ENCODE results near the gene NOS1AP. TPM values are rescaled to one million over a fixed set of nuclear protein-coding genes. Genes with fewer than 3 reads are reported as not detected.

Gene NOS1AP
- total and polyA plus RNA-seq, 9 of the 15 experiments (the other 6 are each of a cell fraction or from before 2014, with no cell fraction given): 0.07 to 1.5 (median 0.22) TPM

DNA sequence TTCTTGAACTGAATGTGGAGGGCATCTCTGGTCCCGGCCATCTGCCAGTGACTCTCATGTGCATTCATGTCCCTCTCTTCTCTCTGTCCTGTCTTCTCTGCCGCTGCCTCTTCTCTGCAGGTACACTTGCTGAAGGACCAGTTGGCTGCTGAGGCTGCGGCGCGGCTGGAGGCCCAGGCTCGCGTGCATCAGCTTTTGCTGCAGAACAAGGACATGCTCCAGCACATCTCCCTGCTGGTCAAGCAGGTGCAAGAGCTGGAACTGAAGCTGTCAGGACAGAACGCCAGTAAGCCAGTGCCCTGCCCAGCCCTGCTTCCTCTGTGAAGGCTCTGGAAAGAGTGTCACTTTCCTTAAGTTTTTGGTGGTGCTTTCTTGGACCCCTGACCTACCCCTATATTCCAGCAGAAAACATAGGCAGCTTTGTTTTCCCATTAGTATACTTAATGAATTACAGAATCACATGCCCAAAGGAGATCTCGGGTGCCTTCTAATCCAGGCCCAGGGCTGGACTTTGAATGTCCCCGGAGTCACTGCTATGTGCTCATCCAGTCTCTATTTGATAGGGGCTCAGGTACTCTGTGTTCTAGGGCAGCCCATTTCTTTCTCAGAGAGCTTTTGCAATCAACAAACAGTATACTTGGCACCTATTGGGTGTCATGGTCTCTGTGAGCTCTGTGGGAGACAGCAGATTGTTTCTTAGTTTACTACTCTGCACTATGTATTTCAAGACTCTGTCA, 296.0 kb downstream of the NOS1AP start:
- Histone ChIP-seq H3K4me3 (no peak overlapping the region), H3K27ac (ENCODE audit: extremely low read depth, low read depth, low read length) (no peak overlapping the region), H3K9me3 (replicated peaks; ENCODE audit: control insufficient read depth, insufficient read depth, low read depth, low read length) (no peaks in the 10 kb centered on the region), H3K27me3 (ENCODE audit: control insufficient read depth in 2 of 2, insufficient read depth in 2 of 2, low read length in 2 of 2) (no peaks in the 10 kb centered on the region), H3K9me1 (ENCODE audit: control insufficient read depth, insufficient read depth, low read length) (no peaks in the 10 kb centered on the region), H3K36me3 (ENCODE audit: control insufficient read depth, insufficient read depth, low read length) (no peaks in the 10 kb centered on the region), H2AFZ (ENCODE audit: low read depth, low read length) (no peak overlapping the region), H3K9ac (ENCODE audit: insufficient read depth in 1 of 2, low read depth in 2 of 2, low read length in 2 of 2) (no peak overlapping the region), H3K4me2 (ENCODE audit: insufficient read depth, low read length) (no peak overlapping the region), H4K20me1 (replicated peaks; ENCODE audit: control insufficient read depth, insufficient read depth, low read length) (no peaks in the 10 kb centered on the region), H3K79me2 (ENCODE audit: control insufficient read depth, insufficient read depth, low read length) (no peaks in the 10 kb centered on the region), H3K4me1 (replicated peaks in 1 of 2; ENCODE audit: control insufficient read depth in 2 of 2, insufficient read depth in 2 of 2, low read length in 2 of 2) (peaks cover 13 to 15% of the 10 kb centered on the region in 2 experiments; a peak in 4 of 5 replicates)
- no TSS peak for BruUV-seq (replicated peaks)
- intact Hi-C loops (cut with micrococcal nuclease) (no loop called here), in situ Hi-C loops (cut with MboI) (no loop called here)
- 74% methylated on average over 9 of the region's 10 CpGs for WGBS (ENCODE audit: insufficient coverage, low coverage, missing lambda C conversion rate)
- DNase-seq (ENCODE audit: extremely low read depth in 1 of 4, low spot score in 3 of 4) (no peak), ATAC-seq (no peak), FAIRE-seq (no peak)
- ChIA-PET CTCF (ENCODE audit: low intra/inter-chr PET ratio) (no interaction called here), POLR2A (interaction anchor here (0.7 kb wide), 1 partner anchor 22 kb away, joined by 4 read pairs; no protein-coding TSS in a partner anchor)
- no peak for TF ChIP-seq MAFF (IDR thresholded peaks at IDR 0.05; ENCODE audit: low read length)
- no peak for TF ChIP-seq RFX1 (IDR thresholded peaks at IDR 0.05)
- no peak for TF ChIP-seq NCOR1 (IDR thresholded peaks at IDR 0.05)
- TF ChIP-seq SRSF7 (optimal IDR thresholded peaks at IDR 0.05; ENCODE audit: low read depth, low read length): no peak
- TF ChIP-seq, protein P1, sequence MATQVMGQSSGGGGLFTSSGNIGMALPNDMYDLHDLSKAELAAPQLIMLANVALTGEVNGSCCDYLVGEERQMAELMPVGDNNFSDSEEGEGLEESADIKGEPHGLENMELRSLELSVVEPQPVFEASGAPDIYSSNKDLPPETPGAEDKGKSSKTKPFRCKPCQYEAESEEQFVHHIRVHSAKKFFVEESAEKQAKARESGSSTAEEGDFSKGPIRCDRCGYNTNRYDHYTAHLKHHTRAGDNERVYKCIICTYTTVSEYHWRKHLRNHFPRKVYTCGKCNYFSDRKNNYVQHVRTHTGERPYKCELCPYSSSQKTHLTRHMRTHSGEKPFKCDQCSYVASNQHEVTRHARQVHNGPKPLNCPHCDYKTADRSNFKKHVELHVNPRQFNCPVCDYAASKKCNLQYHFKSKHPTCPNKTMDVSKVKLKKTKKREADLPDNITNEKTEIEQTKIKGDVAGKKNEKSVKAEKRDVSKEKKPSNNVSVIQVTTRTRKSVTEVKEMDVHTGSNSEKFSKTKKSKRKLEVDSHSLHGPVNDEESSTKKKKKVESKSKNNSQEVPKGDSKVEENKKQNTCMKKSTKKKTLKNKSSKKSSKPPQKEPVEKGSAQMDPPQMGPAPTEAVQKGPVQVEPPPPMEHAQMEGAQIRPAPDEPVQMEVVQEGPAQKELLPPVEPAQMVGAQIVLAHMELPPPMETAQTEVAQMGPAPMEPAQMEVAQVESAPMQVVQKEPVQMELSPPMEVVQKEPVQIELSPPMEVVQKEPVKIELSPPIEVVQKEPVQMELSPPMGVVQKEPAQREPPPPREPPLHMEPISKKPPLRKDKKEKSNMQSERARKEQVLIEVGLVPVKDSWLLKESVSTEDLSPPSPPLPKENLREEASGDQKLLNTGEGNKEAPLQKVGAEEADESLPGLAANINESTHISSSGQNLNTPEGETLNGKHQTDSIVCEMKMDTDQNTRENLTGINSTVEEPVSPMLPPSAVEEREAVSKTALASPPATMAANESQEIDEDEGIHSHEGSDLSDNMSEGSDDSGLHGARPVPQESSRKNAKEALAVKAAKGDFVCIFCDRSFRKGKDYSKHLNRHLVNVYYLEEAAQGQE (IDR thresholded peaks at IDR 0.05; ENCODE audit: borderline replicate concordance): no peak
- TF ChIP-seq, protein P1 (CRISPR knock-in tag; IDR thresholded peaks at IDR 0.05; ENCODE audit: low read depth): no peak
- no peak for TF ChIP-seq HDAC8 (tag; IDR thresholded peaks at IDR 0.05)
- no peak for TF ChIP-seq ZBTB11 (CRISPR knock-in tag; IDR thresholded peaks at IDR 0.05)
- no peak for TF ChIP-seq TEAD1 (CRISPR knock-in tag; IDR thresholded peaks at IDR 0.05)
- TF ChIP-seq CBX1 (IDR thresholded peaks at IDR 0.05; ENCODE audit: low read depth): no peak
- no peak for TF ChIP-seq COPS2 (conservative IDR thresholded peaks at IDR 0.05)
